ENCODE measurements around the gene UBE2G1.

DNA sequence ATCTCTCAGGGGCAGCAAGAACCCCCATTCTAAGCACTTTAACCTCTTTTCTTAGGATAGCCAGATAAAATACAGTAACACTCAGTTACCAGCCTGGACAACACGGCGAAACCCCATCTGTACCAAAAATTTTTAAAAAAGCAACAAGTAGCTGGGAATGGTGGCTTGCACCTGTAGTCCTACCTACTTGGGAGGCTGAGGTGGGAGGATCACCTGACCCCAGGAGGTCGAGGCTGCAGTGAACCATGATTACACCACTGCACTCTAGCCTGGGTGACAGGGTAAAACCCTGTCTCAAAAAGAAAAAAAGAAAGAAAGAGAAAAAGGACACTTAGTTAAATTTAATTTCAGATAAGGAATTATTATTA is 28.6 kb upstream of the UBE2G1 start:
- TF ChIP-seq CTCF (IDR thresholded peaks at IDR 0.05; ENCODE audit: insufficient read depth, low read length, poor library complexity, severe bottlenecking) = no peak
- TF ChIP-seq EZH2phosphoT487 (conservative IDR thresholded peaks at IDR 0.05; ENCODE audit: low read length) = no peak

All from SU-DHL-6 (cell line).